GM10248 (cell line): Measurements from ENCODE around the gene STK39.

Experiments used
- CTCF ChIA-PET: fragments of 300-600 bp; sonication (Branson Sonifier 250); formaldehyde crosslinking; extraction: SDS; loops from one replicate; lab custom pipeline; 2021; ENCODE audit warnings: antibody characterized with exemption; lab: Yijun Ruan, JAX
- POLR2A ChIA-PET: fragments of 350-650 bp; sonication (Branson Sonifier 250); formaldehyde crosslinking; extraction: SDS; loops from one replicate; lab custom pipeline; 2020; ENCODE audit warnings: antibody characterized with exemption; lab: Yijun Ruan, JAX
- DNase-seq: peaks from one replicate; pipeline ENCODE4 v3.0.0; 2012; ENCODE audit errors: extremely low spot score
- TF ChIP-seq, protein P1 (sequence below): IDR thresholded peaks from 2 replicates; pipeline ENCODE4 v1.5.1; 2012; ENCODE audit warnings: mild to moderate bottlenecking, low read depth; ENCODE audit errors: extremely low read depth, missing control alignments, control extremely low read depth

The STK39 gene

GRCh38 chr2:167946441-167946841 lies 301.0 kb downstream of the STK39 start:
- CTCF ChIA-PET: interaction anchor here (1.0 to 3.6 kb wide), 3 partner anchors 9 to 32 kb away, joined by 3 to 13 read pairs (median 3); no protein-coding TSS in a partner anchor
- no peak for DNase-seq
- TF ChIP-seq, protein P1, sequence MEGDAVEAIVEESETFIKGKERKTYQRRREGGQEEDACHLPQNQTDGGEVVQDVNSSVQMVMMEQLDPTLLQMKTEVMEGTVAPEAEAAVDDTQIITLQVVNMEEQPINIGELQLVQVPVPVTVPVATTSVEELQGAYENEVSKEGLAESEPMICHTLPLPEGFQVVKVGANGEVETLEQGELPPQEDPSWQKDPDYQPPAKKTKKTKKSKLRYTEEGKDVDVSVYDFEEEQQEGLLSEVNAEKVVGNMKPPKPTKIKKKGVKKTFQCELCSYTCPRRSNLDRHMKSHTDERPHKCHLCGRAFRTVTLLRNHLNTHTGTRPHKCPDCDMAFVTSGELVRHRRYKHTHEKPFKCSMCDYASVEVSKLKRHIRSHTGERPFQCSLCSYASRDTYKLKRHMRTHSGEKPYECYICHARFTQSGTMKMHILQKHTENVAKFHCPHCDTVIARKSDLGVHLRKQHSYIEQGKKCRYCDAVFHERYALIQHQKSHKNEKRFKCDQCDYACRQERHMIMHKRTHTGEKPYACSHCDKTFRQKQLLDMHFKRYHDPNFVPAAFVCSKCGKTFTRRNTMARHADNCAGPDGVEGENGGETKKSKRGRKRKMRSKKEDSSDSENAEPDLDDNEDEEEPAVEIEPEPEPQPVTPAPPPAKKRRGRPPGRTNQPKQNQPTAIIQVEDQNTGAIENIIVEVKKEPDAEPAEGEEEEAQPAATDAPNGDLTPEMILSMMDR: no peak

DNA sequence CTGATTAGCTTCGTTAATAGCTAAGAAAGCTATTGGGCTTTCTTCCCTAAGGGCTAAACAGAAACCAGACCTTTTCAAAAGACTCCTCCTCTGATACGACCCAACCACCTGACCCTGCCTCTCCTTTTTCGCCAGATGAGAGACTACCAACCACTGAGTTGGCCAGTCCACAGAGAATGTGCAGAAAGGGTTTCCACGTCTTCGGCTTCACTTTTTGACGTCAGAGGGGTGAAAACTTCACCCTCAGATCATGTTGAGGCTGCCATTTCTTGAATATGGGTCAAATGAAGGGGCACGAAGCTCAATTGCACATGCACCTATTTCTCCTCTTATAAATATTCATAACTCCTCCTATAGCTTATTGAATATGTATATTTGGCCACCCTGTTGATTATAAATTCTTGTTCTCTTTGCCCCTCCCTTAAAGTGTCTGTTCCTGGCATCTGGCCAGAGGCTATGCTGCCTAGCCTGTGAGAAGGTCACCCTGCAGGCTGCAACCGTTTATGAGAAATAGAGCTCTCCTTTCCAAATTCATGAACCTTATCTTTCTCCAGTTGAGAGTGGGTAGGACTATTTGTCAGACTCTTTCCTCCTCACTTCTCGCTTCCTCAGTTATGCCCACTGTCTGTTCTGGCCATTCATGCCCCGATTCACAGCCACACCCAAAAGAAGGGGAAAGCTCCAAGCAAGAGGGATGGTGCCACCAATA lies 301.6 kb downstream of the STK39 start:
- ChIA-PET POLR2A (no interaction called here), CTCF (interaction anchor here (1.0 to 3.6 kb wide), 3 partner anchors 8 to 33 kb away, joined by 3 to 13 read pairs (median 3); no protein-coding TSS in a partner anchor)
- DNase-seq: no peak
- TF ChIP-seq, protein P1: no peak

More at GRCh38 chr2:167946441-167946841, 301.0 kb downstream of the STK39 start:
- POLR2A ChIA-PET: no interaction called here

- POLR2A ChIA-PET: no interaction called here
- TF ChIP-seq, protein P1: no peak
- CTCF ChIA-PET: interaction anchor here (1.1 to 3.6 kb wide), 2 partner anchors 7 to 33 kb away, joined by 3 to 13 read pairs; no protein-coding TSS in a partner anchor
- no peak for DNase-seq
Observed at GRCh38 chr2:167944825-167945659, 302.4 kb downstream of the STK39 start.

GRCh38 chr2:167943897-167944296 lies 303.5 kb downstream of the STK39 start:
- TF ChIP-seq, protein P1: no peak
- POLR2A ChIA-PET: no interaction called here
- no peak for DNase-seq
- CTCF ChIA-PET: no interaction called here

DNA sequence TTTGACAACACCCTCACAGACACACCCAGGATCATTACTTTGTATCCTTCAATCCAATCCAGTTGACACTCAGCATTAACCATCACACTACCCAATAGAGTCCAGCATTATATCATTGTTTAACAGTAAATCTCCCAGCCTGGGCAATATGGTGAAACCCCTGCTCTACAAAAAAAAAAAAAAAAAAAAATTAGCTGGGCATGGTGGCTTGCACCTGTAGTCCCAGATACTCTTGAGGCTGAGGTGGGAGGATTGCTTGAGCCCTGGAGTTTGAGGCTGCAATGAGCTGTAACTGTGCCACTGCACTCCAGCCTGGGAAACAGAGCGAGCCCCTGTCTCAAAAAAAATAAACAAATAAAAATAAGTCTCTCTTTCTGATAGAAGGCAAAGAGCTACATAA lies 304.0 kb downstream of the STK39 start:
- POLR2A ChIA-PET: no interaction called here
- TF ChIP-seq, protein P1: no peak
- no peak for DNase-seq
- CTCF ChIA-PET: interaction anchor here (1.8 to 1.9 kb wide), 2 partner anchors 18 to 176 kb away, joined by 4 read pairs; no protein-coding TSS in a partner anchor

DNA sequence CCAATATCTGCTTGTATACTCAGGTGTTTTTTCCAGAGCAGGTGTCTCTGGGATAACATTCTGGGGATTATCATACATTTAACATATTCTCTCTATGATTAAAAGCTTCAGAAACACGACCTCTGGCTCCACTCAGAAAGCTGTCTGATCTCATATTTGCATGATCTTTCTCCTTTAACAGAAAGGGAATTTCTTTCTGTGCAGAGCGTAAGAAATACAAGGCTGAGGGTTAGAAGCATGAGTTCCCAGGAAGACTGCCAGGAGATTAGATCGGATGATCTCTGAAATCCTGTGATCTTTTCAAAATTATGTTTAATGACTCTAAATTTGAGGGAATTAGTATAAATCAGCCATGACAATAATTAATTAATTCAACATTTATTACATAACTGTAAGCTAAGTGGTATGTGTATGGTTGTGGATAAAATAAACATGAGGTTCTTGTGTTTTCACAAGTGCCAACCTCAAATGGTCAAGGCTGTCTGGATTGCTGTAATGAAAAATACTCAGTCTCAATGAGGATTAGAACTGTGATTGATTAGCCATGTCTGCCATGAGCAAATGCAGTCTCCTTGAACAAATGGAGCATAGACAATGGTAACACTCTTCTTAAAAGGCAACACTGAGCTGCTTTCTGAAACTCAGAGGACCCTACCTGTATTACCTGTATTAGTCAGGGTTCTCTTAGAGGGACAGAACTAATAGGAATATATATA lies 304.9 kb downstream of the STK39 start:
- POLR2A ChIA-PET: no interaction called here
- DNase-seq: no peak
- CTCF ChIA-PET: interaction anchor here (1.0 to 1.9 kb wide), 4 partner anchors 13 to 176 kb away, joined by 3 to 4 read pairs (median 4); no protein-coding TSS in a partner anchor
- TF ChIP-seq, protein P1: no peak
